CD4-positive, alpha-beta T cell (primary cell): ENCODE measurements around the gene AFAP1. TPM values are rescaled to one million over a fixed set of nuclear protein-coding genes. Genes with fewer than 3 reads are reported as not detected.

Source experiments
- ATAC-seq: fragments of 200-7000 bp; cut with Tn5 transposase; one replicate; pipeline ENCODE4 v1.10.0; 2022; ENCODE audit warnings: mild to moderate bottlenecking; ENCODE audit not compliant: poor library complexity
- CTCF ChIA-PET: fragments of 350-600 bp; sonication (Branson Sonifier 250); formaldehyde crosslinking; loops from one replicate; lab custom pipeline; 2021; ENCODE audit warnings: antibody characterized with exemption, inconsistent platforms; lab: Charles Lee
- POLR2A ChIA-PET: fragments of 350-600 bp; sonication (Branson Sonifier 250); formaldehyde crosslinking; loops from one replicate; lab custom pipeline; 2021; ENCODE audit warnings: antibody characterized with exemption, inconsistent platforms; lab: Charles Lee
- DNase-seq, 14 experiments: peaks; one replicate each; pipeline ENCODE4 v3.0.0-alpha.2; 2013 to 2020; ENCODE audit warnings: mixed read lengths in 2 of 14
- H3K27ac ChIP-seq, 2 donors: one replicate each; pipeline versions ENCODE4 v1.5.1 to v1.7.0; 2013; ENCODE audit warnings: low read length in 2 of 2, low read depth in 1 of 2, mild to moderate bottlenecking in 1 of 2
- H3K27me3 ChIP-seq, 2 experiments: 1 replicate in 1 of 2; 2 replicates in 1 of 2; pipeline versions ENCODE4 v1.6.1 to v1.7.0; 2013; ENCODE audit warnings: low read length in 2 of 2, control low read depth in 1 of 2, mild to moderate bottlenecking in 1 of 2, moderate library complexity in 1 of 2; ENCODE audit not compliant: insufficient read depth in 2 of 2, control insufficient read depth in 1 of 2
- H3K36me3 ChIP-seq: one replicate; pipeline ENCODE4 v1.6.1; 2013; ENCODE audit warnings: low read length, control low read depth; ENCODE audit not compliant: insufficient read depth
- H3K4me1 ChIP-seq: one replicate; pipeline ENCODE4 v1.6.1; 2013; ENCODE audit warnings: low read length, control low read depth; ENCODE audit not compliant: insufficient read depth
- H3K4me3 ChIP-seq: one replicate; pipeline ENCODE4 v1.5.1; 2013; ENCODE audit warnings: mild to moderate bottlenecking, low read length, moderate library complexity
- H3K9me3 ChIP-seq, 2 experiments: 1 replicate in 1 of 2; 2 replicates in 1 of 2; pipeline versions ENCODE4 v1.6.1 to v1.7.0; 2013; ENCODE audit warnings: low read length in 2 of 2, mild to moderate bottlenecking in 2 of 2, control low read depth in 1 of 2, moderate library complexity in 1 of 2; ENCODE audit not compliant: control insufficient read depth in 1 of 2, insufficient read depth in 1 of 2
- H3K27ac Mint-ChIP-seq: one replicate; pipeline ENCODE4 v1.8.0; 2020; ENCODE audit warnings: mixed read lengths
- H3K27me3 Mint-ChIP-seq: one replicate; pipeline ENCODE4 v1.8.0; 2021; ENCODE audit warnings: mixed read lengths
- H3K36me3 Mint-ChIP-seq: one replicate; pipeline ENCODE4 v1.8.0; 2021; ENCODE audit warnings: low read depth, mixed read lengths
- H3K4me1 Mint-ChIP-seq: one replicate; pipeline ENCODE4 v1.8.0; 2021; ENCODE audit warnings: low read depth, mixed read lengths
- H3K4me3 Mint-ChIP-seq: one replicate; pipeline ENCODE4 v1.8.0; 2020; ENCODE audit warnings: mild to moderate bottlenecking, mixed read lengths
- H3K9me3 Mint-ChIP-seq: one replicate; pipeline ENCODE4 v1.8.0; 2020; ENCODE audit warnings: mixed read lengths
- CTCF ChIP-seq: fragments of 200-600 bp; IDR thresholded peaks from one replicate; pipeline ENCODE4 v1.8.0; 2022; ENCODE audit warnings: antibody characterized with exemption, mild to moderate bottlenecking
- intact Hi-C, 2 experiments: fragments of 100-400 bp; cut with DNase I in 1 of 2; cut with micrococcal nuclease in 1 of 2; formaldehyde crosslinking; loops; one replicate each; pipeline versions ENCODE4 v1.15.1 to v1.9.0; 2023 to 2025; cut with DNase I, micrococcal nuclease
- total RNA-seq, 174 experiments: library from RNA in 2 of 174; stranded (reverse) in 2 of 174; gene quantifications; one replicate each; pipeline ENCODE4 v1.2.3 and lab custom pipeline; 2021 to 2026

The AFAP1 gene
- total RNA-seq, 2 experiments from 2014 or later = 9.8 to 10.9 TPM

- POLR2A ChIA-PET = interaction anchor here (0.9 to 1.9 kb wide), 5 partner anchors 18 to 142 kb away, joined by 3 to 5 read pairs (median 4); partner anchors contain the start of gene AFAP1
- intact Hi-C loops = no loop called here
Observed at GRCh38 chr4:7828011-7828720, 111.5 kb downstream of the AFAP1 start.

GRCh38 chr4:7827566-7827965, 112.1 kb downstream of the AFAP1 start:
- Mint-ChIP-seq H3K27me3 (no peaks in the 10 kb centered on the region), H3K4me1 (peaks cover 49% of the 10 kb centered on the region), H3K36me3 (peaks cover 15% of the 10 kb centered on the region), H3K9me3 (no peaks in the 10 kb centered on the region), H3K27ac (peak overlapping the region; percentile 91), H3K4me3 (peak overlapping the region; percentile 35)
- Histone ChIP-seq H3K27me3 (no peaks in the 10 kb centered on the region), H3K9me3 (no peaks in the 10 kb centered on the region), H3K4me3 (no peak overlapping the region), H3K4me1 (peaks cover 40% of the 10 kb centered on the region), H3K36me3 (no peaks in the 10 kb centered on the region), H3K27ac (peak overlapping the region; percentile 60 to 69)
- ATAC-seq = no peak
- ChIA-PET POLR2A (interaction anchor here (0.6 to 1.2 kb wide), 2 partner anchors 18 to 64 kb away, joined by 4 read pairs; no protein-coding TSS in a partner anchor), CTCF (interaction anchor here (1.0 to 2.9 kb wide), 4 partner anchors 17 to 25 kb away, joined by 3 to 9 read pairs (median 6); no protein-coding TSS in a partner anchor)
- intact Hi-C loops = no loop called here
- no peak for TF ChIP-seq CTCF
- DNase-seq = no peak

More at GRCh38 chr4:7828011-7828720, 111.5 kb downstream of the AFAP1 start:
- no peaks in the 10 kb centered on the region for H3K9me3 Mint-ChIP-seq
- peaks cover 21% of the 10 kb centered on the region for H3K36me3 Mint-ChIP-seq
- no peaks in the 10 kb centered on the region for H3K27me3 ChIP-seq
- peak overlapping the region; percentile 60 to 69 for H3K27ac ChIP-seq
- H3K4me3 Mint-ChIP-seq = peak overlapping the region; percentile 35
- peak overlapping the region; percentile 91 for H3K27ac Mint-ChIP-seq
- no peak for TF ChIP-seq CTCF
- H3K9me3 ChIP-seq = no peaks in the 10 kb centered on the region
- ATAC-seq (peak; percentile 78), DNase-seq (peak; percentile 28 to 88 (median 54))
- CTCF ChIA-PET = interaction anchor here (0.7 to 2.9 kb wide), 6 partner anchors 16 to 109 kb away, joined by 3 to 9 read pairs (median 4); no protein-coding TSS in a partner anchor
- no peaks in the 10 kb centered on the region for H3K36me3 ChIP-seq
- no peaks in the 10 kb centered on the region for H3K27me3 Mint-ChIP-seq
- peak overlapping the region; percentile 21 for H3K4me3 ChIP-seq
- H3K4me1 ChIP-seq = peaks cover 40% of the 10 kb centered on the region
- H3K4me1 Mint-ChIP-seq = peaks cover 55% of the 10 kb centered on the region

GRCh38 chr4:7826909-7827306, 112.8 kb downstream of the AFAP1 start:
- no peaks in the 10 kb centered on the region for H3K9me3 Mint-ChIP-seq
- no peak for TF ChIP-seq CTCF
- ChIA-PET CTCF (interaction anchor here (1.5 to 2.9 kb wide), 2 partner anchors 23 to 24 kb away, joined by 5 to 9 read pairs; no protein-coding TSS in a partner anchor), POLR2A (interaction anchor here (0.6 kb wide), 1 partner anchor 64 kb away, joined by 4 read pairs; no protein-coding TSS in a partner anchor)
- intact Hi-C loops = no loop called here
- H3K27me3 Mint-ChIP-seq = no peaks in the 10 kb centered on the region
- H3K4me3 Mint-ChIP-seq = no peak overlapping the region
- DNase-seq (no peak), ATAC-seq (no peak)
- peak overlapping the region; percentile 91 for H3K27ac Mint-ChIP-seq
- no peaks in the 10 kb centered on the region for H3K27me3 ChIP-seq
- no peaks in the 10 kb centered on the region for H3K36me3 ChIP-seq
- H3K4me1 Mint-ChIP-seq = peaks cover 44% of the 10 kb centered on the region
- peaks cover 36% of the 10 kb centered on the region for H3K4me1 ChIP-seq
- H3K9me3 ChIP-seq = no peaks in the 10 kb centered on the region
- no peak overlapping the region for H3K4me3 ChIP-seq
- H3K27ac ChIP-seq = no peak overlapping the region
- H3K36me3 Mint-ChIP-seq = peaks cover 12% of the 10 kb centered on the region
